T-helper 1 cell treated with Interleukin-12 subunit alpha and Interleukin-12 subunit beta and Interleukin-4 antibody, amounts not matched to agents 30 μg/mL and 1 μg/mL, for 36 hours (primary cell): ENCODE data around the gene PLA2G2A.

ENCODE experiments used
- H3K27ac Mint-ChIP-seq: one replicate; pipeline ENCODE4 v1.8.0; 2021; ENCODE audit warnings: mild to moderate bottlenecking, mixed read lengths
- H3K27me3 Mint-ChIP-seq: one replicate; pipeline ENCODE4 v1.8.0; 2021; ENCODE audit warnings: low read depth, mixed read lengths
- H3K36me3 Mint-ChIP-seq: one replicate; pipeline ENCODE4 v1.8.0; 2021; ENCODE audit warnings: low read depth, mixed read lengths
- H3K4me1 Mint-ChIP-seq: one replicate; pipeline ENCODE4 v1.8.0; 2021; ENCODE audit warnings: low read depth, mixed read lengths
- H3K4me3 Mint-ChIP-seq: one replicate; pipeline ENCODE4 v1.8.0; 2021; ENCODE audit warnings: mild to moderate bottlenecking, moderate library complexity, mixed read lengths
- H3K9me3 Mint-ChIP-seq: one replicate; pipeline ENCODE4 v1.8.0; 2021; ENCODE audit warnings: mixed read lengths

The PLA2G2A gene

GRCh38 chr1:19957779-19958178, 21.6 kb downstream of the PLA2G2A start:
- Mint-ChIP-seq H3K4me1 (no peaks in the 10 kb centered on the region), H3K4me3 (no peak overlapping the region), H3K27me3 (peaks cover 18% of the 10 kb centered on the region), H3K36me3 (no peaks in the 10 kb centered on the region), H3K27ac (no peak overlapping the region), H3K9me3 (no peaks in the 10 kb centered on the region)

- no peak overlapping the region for H3K4me3 Mint-ChIP-seq
- H3K27me3 Mint-ChIP-seq, result peaks cover 23% of the 10 kb centered on the region
- H3K36me3 Mint-ChIP-seq, result no peaks in the 10 kb centered on the region
- no peak overlapping the region for H3K27ac Mint-ChIP-seq
- no peaks in the 10 kb centered on the region for H3K4me1 Mint-ChIP-seq
- H3K9me3 Mint-ChIP-seq, result no peaks in the 10 kb centered on the region
These were observed 23.8 kb downstream of the PLA2G2A start for GRCh38 chr1:19955534-19956170.

- no peak overlapping the region for H3K27ac Mint-ChIP-seq
- no peaks in the 10 kb centered on the region for H3K9me3 Mint-ChIP-seq
- H3K4me3 Mint-ChIP-seq, result no peak overlapping the region
- H3K36me3 Mint-ChIP-seq, result no peaks in the 10 kb centered on the region
- no peaks in the 10 kb centered on the region for H3K4me1 Mint-ChIP-seq
- peaks cover 23% of the 10 kb centered on the region for H3K27me3 Mint-ChIP-seq
These were observed 25.4 kb downstream of the PLA2G2A start for GRCh38 chr1:19954059-19954458.

- no peaks in the 10 kb centered on the region for H3K36me3 Mint-ChIP-seq
These were observed 30.4 kb downstream of the PLA2G2A start for GRCh38 chr1:19949016-19949415.

GRCh38 chr1:19946971-19947370, 32.4 kb downstream of the PLA2G2A start:
- Mint-ChIP-seq H3K27me3 (peaks cover 8% of the 10 kb centered on the region), H3K4me3 (no peak overlapping the region), H3K9me3 (no peaks in the 10 kb centered on the region), H3K4me1 (no peaks in the 10 kb centered on the region), H3K27ac (no peak overlapping the region), H3K36me3 (no peaks in the 10 kb centered on the region)

More at GRCh38 chr1:19949016-19949415, 30.4 kb downstream of the PLA2G2A start:
- Mint-ChIP-seq H3K4me3 (no peak overlapping the region), H3K9me3 (no peaks in the 10 kb centered on the region), H3K27me3 (peaks cover 14% of the 10 kb centered on the region), H3K4me1 (no peaks in the 10 kb centered on the region), H3K27ac (no peak overlapping the region)

- Mint-ChIP-seq H3K4me1 (no peaks in the 10 kb centered on the region), H3K4me3 (no peak overlapping the region), H3K27me3 (peaks cover 6% of the 10 kb centered on the region), H3K36me3 (no peaks in the 10 kb centered on the region), H3K9me3 (no peaks in the 10 kb centered on the region), H3K27ac (no peak overlapping the region)
These were observed 33.1 kb downstream of the PLA2G2A start for GRCh38 chr1:19946331-19946751.

GRCh38 chr1:19945914-19946313, 33.5 kb downstream of the PLA2G2A start:
- Mint-ChIP-seq H3K27ac (no peak overlapping the region), H3K36me3 (no peaks in the 10 kb centered on the region), H3K9me3 (no peaks in the 10 kb centered on the region), H3K27me3 (peaks cover 6% of the 10 kb centered on the region), H3K4me1 (no peaks in the 10 kb centered on the region), H3K4me3 (no peak overlapping the region)

GRCh38 chr1:19942657-19943056, 36.8 kb downstream of the PLA2G2A start:
- H3K36me3 Mint-ChIP-seq, result no peaks in the 10 kb centered on the region
- no peaks in the 10 kb centered on the region for H3K4me1 Mint-ChIP-seq
- no peak overlapping the region for H3K27ac Mint-ChIP-seq
- no peaks in the 10 kb centered on the region for H3K9me3 Mint-ChIP-seq
- H3K4me3 Mint-ChIP-seq, result no peak overlapping the region
- H3K27me3 Mint-ChIP-seq, result peaks cover 6% of the 10 kb centered on the region

GRCh38 chr1:19942088-19942487, 37.3 kb downstream of the PLA2G2A start:
- Mint-ChIP-seq H3K36me3 (no peaks in the 10 kb centered on the region), H3K4me3 (no peak overlapping the region), H3K9me3 (no peaks in the 10 kb centered on the region), H3K27ac (no peak overlapping the region), H3K27me3 (peaks cover 6% of the 10 kb centered on the region), H3K4me1 (no peaks in the 10 kb centered on the region)

GRCh38 chr1:19941206-19941568, 38.2 kb downstream of the PLA2G2A start:
- Mint-ChIP-seq H3K27me3 (peaks cover 3% of the 10 kb centered on the region), H3K9me3 (no peaks in the 10 kb centered on the region), H3K27ac (no peak overlapping the region), H3K36me3 (no peaks in the 10 kb centered on the region), H3K4me3 (no peak overlapping the region), H3K4me1 (no peaks in the 10 kb centered on the region)

- no peak overlapping the region for H3K4me3 Mint-ChIP-seq
- H3K4me1 Mint-ChIP-seq, result no peaks in the 10 kb centered on the region
- no peaks in the 10 kb centered on the region for H3K9me3 Mint-ChIP-seq
- H3K27ac Mint-ChIP-seq, result no peak overlapping the region
- H3K36me3 Mint-ChIP-seq, result no peaks in the 10 kb centered on the region
- H3K27me3 Mint-ChIP-seq, result no peaks in the 10 kb centered on the region
These were observed 38.8 kb downstream of the PLA2G2A start for GRCh38 chr1:19940486-19941205.

- H3K27ac Mint-ChIP-seq, result no peak overlapping the region
- H3K9me3 Mint-ChIP-seq, result no peaks in the 10 kb centered on the region
- H3K36me3 Mint-ChIP-seq, result no peaks in the 10 kb centered on the region
- no peaks in the 10 kb centered on the region for H3K27me3 Mint-ChIP-seq
- no peak overlapping the region for H3K4me3 Mint-ChIP-seq
- H3K4me1 Mint-ChIP-seq, result no peaks in the 10 kb centered on the region
These were observed 40.9 kb downstream of the PLA2G2A start for GRCh38 chr1:19938472-19938871.

- no peaks in the 10 kb centered on the region for H3K27me3 Mint-ChIP-seq
- no peak overlapping the region for H3K27ac Mint-ChIP-seq
- peaks cover 20% of the 10 kb centered on the region for H3K9me3 Mint-ChIP-seq
- H3K4me3 Mint-ChIP-seq, result no peak overlapping the region
- no peaks in the 10 kb centered on the region for H3K4me1 Mint-ChIP-seq
- no peaks in the 10 kb centered on the region for H3K36me3 Mint-ChIP-seq
These were observed 43.2 kb downstream of the PLA2G2A start for GRCh38 chr1:19936061-19936750.

- Mint-ChIP-seq H3K4me3 (no peak overlapping the region), H3K27ac (no peak overlapping the region), H3K9me3 (peaks cover 27% of the 10 kb centered on the region), H3K36me3 (no peaks in the 10 kb centered on the region), H3K27me3 (no peaks in the 10 kb centered on the region), H3K4me1 (no peaks in the 10 kb centered on the region)
These were observed 45.1 kb downstream of the PLA2G2A start for GRCh38 chr1:19934336-19934735.

GRCh38 chr1:19932866-19933265, 46.6 kb downstream of the PLA2G2A start:
- no peak overlapping the region for H3K27ac Mint-ChIP-seq
- peaks cover 29% of the 10 kb centered on the region for H3K9me3 Mint-ChIP-seq
- no peak overlapping the region for H3K4me3 Mint-ChIP-seq
- H3K27me3 Mint-ChIP-seq, result no peaks in the 10 kb centered on the region
- H3K36me3 Mint-ChIP-seq, result no peaks in the 10 kb centered on the region
- H3K4me1 Mint-ChIP-seq, result no peaks in the 10 kb centered on the region
